ENCODE results near the gene CGNL1.

The CGNL1 gene

GRCh38 chr15:57534281-57534680 is 158.0 kb downstream of the CGNL1 start:
- no peaks in the 10 kb centered on the region for H3K27me3 ChIP-seq (ENCODE audit: low read depth)
- no peaks in the 10 kb centered on the region for H3K36me3 ChIP-seq (replicated peaks)
- in situ Hi-C loops (cut with MboI; ENCODE audit: low sequenced_read_pairs): loop anchor here (5.0 to 25.0 kb wide), 3 partner anchors 192 to 1047 kb away; no protein-coding TSS in a partner anchor
- H3K4me3 ChIP-seq: no peak overlapping the region
- no peaks in the 10 kb centered on the region for H3K9me3 ChIP-seq
- H3K4me1 ChIP-seq: peaks cover 16% of the 10 kb centered on the region
- no peak for DNase-seq (ENCODE audit: low spot score in 2 of 2)

GRCh38 chr15:57537072-57537471 is 160.8 kb downstream of the CGNL1 start:
- H3K9me3 ChIP-seq: no peaks in the 10 kb centered on the region
- H3K4me3 ChIP-seq: no peak overlapping the region
- no peaks in the 10 kb centered on the region for H3K4me1 ChIP-seq
- no peaks in the 10 kb centered on the region; the same call in 1 of the 2 replicates for H3K36me3 ChIP-seq (replicated peaks)
- no peak for DNase-seq (ENCODE audit: low spot score in 2 of 2)
- H3K27me3 ChIP-seq (ENCODE audit: low read depth): no peaks in the 10 kb centered on the region
- in situ Hi-C loops (cut with MboI; ENCODE audit: low sequenced_read_pairs): loop anchor here (10.0 to 25.0 kb wide), 2 partner anchors 392 to 1050 kb away; no protein-coding TSS in a partner anchor

GRCh38 chr15:57537488-57538264 is 161.4 kb downstream of the CGNL1 start:
- H3K4me3 ChIP-seq: no peak overlapping the region
- no peaks in the 10 kb centered on the region for H3K27me3 ChIP-seq (ENCODE audit: low read depth)
- in situ Hi-C loops (cut with MboI; ENCODE audit: low sequenced_read_pairs): loop anchor here (10.0 to 25.0 kb wide), 2 partner anchors 393 to 1050 kb away; no protein-coding TSS in a partner anchor
- H3K9me3 ChIP-seq: no peaks in the 10 kb centered on the region
- no peak for DNase-seq (ENCODE audit: low spot score in 2 of 2)
- H3K36me3 ChIP-seq (replicated peaks): no peaks in the 10 kb centered on the region; the same call in 1 of the 2 replicates
- no peaks in the 10 kb centered on the region for H3K4me1 ChIP-seq

GRCh38 chr15:57538265-57538529 is 161.9 kb downstream of the CGNL1 start:
- no peaks in the 10 kb centered on the region; the same call in 1 of the 2 replicates for H3K36me3 ChIP-seq (replicated peaks)
- no peak for DNase-seq (ENCODE audit: low spot score in 2 of 2)
- in situ Hi-C loops (cut with MboI; ENCODE audit: low sequenced_read_pairs): loop anchor here (10.0 to 25.0 kb wide), 2 partner anchors 393 to 1051 kb away; no protein-coding TSS in a partner anchor
- H3K9me3 ChIP-seq: no peaks in the 10 kb centered on the region
- H3K4me3 ChIP-seq: no peak overlapping the region
- H3K4me1 ChIP-seq: no peaks in the 10 kb centered on the region
- H3K27me3 ChIP-seq (ENCODE audit: low read depth): no peaks in the 10 kb centered on the region

GRCh38 chr15:57538821-57539220 is 162.5 kb downstream of the CGNL1 start:
- H3K36me3 ChIP-seq (replicated peaks): no peaks in the 10 kb centered on the region; the same call in 1 of the 2 replicates

GRCh38 chr15:57540211-57540610 is 163.9 kb downstream of the CGNL1 start:
- in situ Hi-C loops (cut with MboI; ENCODE audit: low sequenced_read_pairs): loop anchor here (25.0 kb wide), 1 partner anchor 1053 kb away; no protein-coding TSS in a partner anchor
- Histone ChIP-seq H3K27me3 (ENCODE audit: low read depth) (no peaks in the 10 kb centered on the region), H3K4me1 (no peaks in the 10 kb centered on the region), H3K9me3 (no peaks in the 10 kb centered on the region), H3K4me3 (no peak overlapping the region), H3K36me3 (replicated peaks) (no peaks in the 10 kb centered on the region; the same call in 1 of the 2 replicates)
- no peak for DNase-seq (ENCODE audit: low spot score in 2 of 2)

More at GRCh38 chr15:57538821-57539220, 162.5 kb downstream of the CGNL1 start:
- DNase-seq (ENCODE audit: low spot score in 2 of 2): no peak
- Histone ChIP-seq H3K4me1 (no peaks in the 10 kb centered on the region), H3K9me3 (no peaks in the 10 kb centered on the region), H3K27me3 (ENCODE audit: low read depth) (no peaks in the 10 kb centered on the region), H3K4me3 (no peak overlapping the region)
- in situ Hi-C loops (cut with MboI; ENCODE audit: low sequenced_read_pairs): loop anchor here (10.0 to 25.0 kb wide), 2 partner anchors 394 to 1052 kb away; no protein-coding TSS in a partner anchor

- Histone ChIP-seq H3K27me3 (ENCODE audit: low read depth) (no peaks in the 10 kb centered on the region), H3K4me1 (no peaks in the 10 kb centered on the region), H3K9me3 (no peaks in the 10 kb centered on the region), H3K36me3 (replicated peaks) (no peaks in the 10 kb centered on the region; the same call in 1 of the 2 replicates), H3K4me3 (no peak overlapping the region)
- DNase-seq (ENCODE audit: low spot score in 2 of 2): no peak
- in situ Hi-C loops (cut with MboI; ENCODE audit: low sequenced_read_pairs): loop anchor here (25.0 kb wide), 1 partner anchor 1053 kb away; no protein-coding TSS in a partner anchor
These were observed 164.4 kb downstream of the CGNL1 start for GRCh38 chr15:57540736-57541135.

GRCh38 chr15:57541271-57541670 is 165.0 kb downstream of the CGNL1 start:
- in situ Hi-C loops (cut with MboI; ENCODE audit: low sequenced_read_pairs): loop anchor here (25.0 kb wide), 1 partner anchor 1054 kb away; no protein-coding TSS in a partner anchor
- no peak overlapping the region for H3K4me3 ChIP-seq
- no peaks in the 10 kb centered on the region for H3K9me3 ChIP-seq
- no peaks in the 10 kb centered on the region; the same call in 1 of the 2 replicates for H3K36me3 ChIP-seq (replicated peaks)
- no peaks in the 10 kb centered on the region for H3K27me3 ChIP-seq (ENCODE audit: low read depth)
- no peaks in the 10 kb centered on the region for H3K4me1 ChIP-seq
- DNase-seq (ENCODE audit: low spot score in 2 of 2): no peak

- H3K36me3 ChIP-seq (replicated peaks): no peaks in the 10 kb centered on the region; the same call in 1 of the 2 replicates
- DNase-seq (ENCODE audit: low spot score in 2 of 2): peak; percentile 69 to 86
- in situ Hi-C loops (cut with MboI; ENCODE audit: low sequenced_read_pairs): loop anchor here (25.0 kb wide), 1 partner anchor 1055 kb away; no protein-coding TSS in a partner anchor
- no peaks in the 10 kb centered on the region for H3K27me3 ChIP-seq (ENCODE audit: low read depth)
- no peaks in the 10 kb centered on the region for H3K9me3 ChIP-seq
- H3K4me3 ChIP-seq: no peak overlapping the region
- no peaks in the 10 kb centered on the region for H3K4me1 ChIP-seq
These were observed 165.7 kb downstream of the CGNL1 start for GRCh38 chr15:57541805-57542504.

- Histone ChIP-seq H3K4me1 (no peaks in the 10 kb centered on the region), H3K27me3 (ENCODE audit: low read depth) (no peaks in the 10 kb centered on the region), H3K9me3 (no peaks in the 10 kb centered on the region), H3K36me3 (replicated peaks) (no peaks in the 10 kb centered on the region; the same call in 1 of the 2 replicates), H3K4me3 (no peak overlapping the region)
- DNase-seq (ENCODE audit: low spot score in 2 of 2): no peak
- in situ Hi-C loops (cut with MboI; ENCODE audit: low sequenced_read_pairs): loop anchor here (25.0 kb wide), 1 partner anchor 1055 kb away; no protein-coding TSS in a partner anchor
These were observed 166.2 kb downstream of the CGNL1 start for GRCh38 chr15:57542505-57542817.

- H3K27me3 ChIP-seq (ENCODE audit: low read depth): no peaks in the 10 kb centered on the region
- H3K36me3 ChIP-seq (replicated peaks): no peaks in the 10 kb centered on the region; the same call in 1 of the 2 replicates
- in situ Hi-C loops (cut with MboI; ENCODE audit: low sequenced_read_pairs): loop anchor here (25.0 kb wide), 1 partner anchor 1058 kb away; no protein-coding TSS in a partner anchor
- no peak overlapping the region for H3K4me3 ChIP-seq
- no peaks in the 10 kb centered on the region for H3K9me3 ChIP-seq
- no peaks in the 10 kb centered on the region for H3K4me1 ChIP-seq
- no peak for DNase-seq (ENCODE audit: low spot score in 2 of 2)
These were observed 168.7 kb downstream of the CGNL1 start for GRCh38 chr15:57544848-57545480.

GRCh38 chr15:57545995-57546394 is 169.7 kb downstream of the CGNL1 start:
- in situ Hi-C loops (cut with MboI; ENCODE audit: low sequenced_read_pairs): loop anchor here (25.0 kb wide), 1 partner anchor 1059 kb away; no protein-coding TSS in a partner anchor
- Histone ChIP-seq H3K4me1 (peaks cover under 1% of the 10 kb centered on the region; the same call in 1 of the 2 replicates), H3K4me3 (no peak overlapping the region), H3K27me3 (ENCODE audit: low read depth) (no peaks in the 10 kb centered on the region), H3K36me3 (replicated peaks) (no peaks in the 10 kb centered on the region; the same call in 1 of the 2 replicates), H3K9me3 (no peaks in the 10 kb centered on the region)
- DNase-seq (ENCODE audit: low spot score in 2 of 2): no peak

GRCh38 chr15:57547243-57547755 is 171.0 kb downstream of the CGNL1 start:
- H3K36me3 ChIP-seq (replicated peaks): no peaks in the 10 kb centered on the region; the same call in 1 of the 2 replicates
- in situ Hi-C loops (cut with MboI; ENCODE audit: low sequenced_read_pairs): loop anchor here (25.0 kb wide), 1 partner anchor 1060 kb away; no protein-coding TSS in a partner anchor
- no peak for DNase-seq (ENCODE audit: low spot score in 2 of 2)
- H3K27me3 ChIP-seq (ENCODE audit: low read depth): no peaks in the 10 kb centered on the region
- H3K4me3 ChIP-seq: no peak overlapping the region
- H3K4me1 ChIP-seq: peaks cover 12% of the 10 kb centered on the region
- H3K9me3 ChIP-seq: no peaks in the 10 kb centered on the region
